Ramos (cell line): ENCODE results near the gene FAF1.
"Not testable (repeated sequence)": the region's sequence is repeated elsewhere in the genome, so short reads cannot be mapped to it uniquely, and the experiment has no call there.

Experiments used
- in situ Hi-C: fragments of 300-500 bp; cut with MboI; formaldehyde crosslinking; loops from one replicate; pipeline ENCODE4 v1.14.3; 2022; ENCODE audit warnings: low sequenced_read_pairs; ENCODE audit not compliant: unreplicated experiment

The FAF1 gene

DNA sequence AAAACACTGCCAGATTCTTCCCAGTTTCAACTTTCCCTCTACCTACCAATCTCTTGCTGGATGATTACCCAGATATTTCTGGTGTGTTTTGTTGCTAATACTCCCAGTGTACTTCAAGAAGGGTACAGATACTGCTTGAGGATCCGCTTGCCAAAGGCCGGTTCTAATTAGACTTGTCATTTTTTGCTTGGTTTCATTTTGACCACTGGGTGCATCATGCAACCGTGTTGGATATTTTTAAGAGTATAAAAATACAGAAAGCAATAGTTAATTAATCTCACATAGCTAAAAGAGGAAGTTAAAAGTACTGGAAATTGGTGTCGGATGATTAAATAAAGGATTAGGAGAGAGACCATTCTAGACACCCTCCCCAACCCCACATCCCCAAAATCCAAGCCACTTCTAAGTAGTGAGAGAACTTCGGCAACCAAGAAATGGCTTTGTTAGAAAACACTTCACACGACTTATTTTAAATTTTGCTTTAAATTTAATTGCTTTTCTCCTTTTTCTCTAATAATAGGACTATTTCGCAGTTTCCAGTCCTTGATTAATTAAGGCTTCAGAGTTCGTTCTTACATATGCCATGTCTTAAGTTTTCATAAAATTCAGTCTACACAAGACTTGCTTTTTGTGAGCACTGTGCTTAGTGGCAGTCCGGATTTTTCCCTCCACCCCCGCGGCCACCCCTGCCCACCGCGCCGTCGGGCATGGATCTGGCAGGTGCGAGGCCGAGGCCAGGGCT is 7.5 kb upstream of the FAF1 start:
- in situ Hi-C loops = no loop called here

DNA sequence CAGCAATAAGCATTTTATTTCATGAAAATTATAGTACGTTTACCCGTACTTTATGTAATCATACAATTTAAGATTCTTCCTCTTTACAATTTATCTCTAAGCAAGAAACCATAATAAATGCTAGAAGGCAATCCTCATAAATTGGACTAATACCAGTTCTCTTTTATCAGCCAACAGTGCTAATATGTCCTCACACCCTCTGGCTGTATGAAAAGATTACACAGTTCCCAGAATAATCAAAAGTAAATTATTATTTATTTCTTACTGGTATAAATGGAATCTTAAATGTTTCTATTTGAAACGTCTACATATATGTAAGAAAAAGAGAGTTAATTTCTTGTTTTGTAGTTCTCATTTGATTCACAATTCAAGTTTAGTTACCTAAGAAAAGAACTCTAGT is 6.9 kb upstream of the FAF1 start:
- in situ Hi-C loops = no loop called here

DNA sequence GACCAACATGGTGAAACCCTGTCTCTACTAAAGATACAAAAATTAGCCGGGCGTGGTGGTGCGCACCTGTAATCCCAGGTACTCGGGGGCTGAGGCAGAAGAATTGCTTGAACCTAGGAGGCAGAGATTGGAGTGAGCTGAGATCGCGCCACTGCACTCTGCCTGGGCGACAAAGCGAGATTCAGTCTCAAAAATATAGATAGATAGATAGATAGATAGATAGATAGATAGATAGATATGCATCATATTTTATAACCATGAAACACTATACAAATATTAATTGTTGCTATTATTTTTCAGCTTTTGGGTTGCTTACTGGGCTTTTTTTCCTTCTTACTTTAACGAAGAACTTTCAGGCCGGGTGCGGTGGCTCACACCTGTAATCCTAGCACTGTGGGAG is 4.8 kb upstream of the FAF1 start:
- in situ Hi-C loops = no loop called here

DNA sequence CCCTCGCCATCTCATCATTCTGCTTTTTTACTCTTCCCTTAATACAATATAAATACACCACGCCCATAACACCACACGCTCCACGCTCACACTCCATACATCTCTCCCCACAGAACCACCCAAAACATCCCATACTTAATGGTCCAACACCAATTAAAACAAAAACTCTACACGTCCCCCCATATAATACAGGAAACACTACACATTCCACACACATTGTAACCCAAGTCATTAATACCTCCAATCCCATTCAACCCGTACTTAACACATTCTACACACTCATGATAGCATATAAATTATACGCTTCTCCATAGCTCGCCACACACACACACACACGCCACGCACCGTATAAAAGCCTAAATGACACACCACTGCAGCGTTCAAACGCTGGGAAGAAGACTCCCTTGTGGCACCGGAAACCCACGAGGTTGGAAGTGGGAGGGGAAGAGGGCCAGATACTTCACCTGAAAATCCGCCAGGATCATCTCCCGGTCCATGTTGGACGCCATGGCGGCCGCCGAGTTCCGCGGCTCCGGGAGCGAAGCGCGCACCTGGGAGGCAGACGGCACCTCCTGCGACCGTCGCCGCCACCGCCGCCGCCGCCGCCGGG is 659 bp downstream of the FAF1 start:
- in situ Hi-C loops = no loop called here

DNA sequence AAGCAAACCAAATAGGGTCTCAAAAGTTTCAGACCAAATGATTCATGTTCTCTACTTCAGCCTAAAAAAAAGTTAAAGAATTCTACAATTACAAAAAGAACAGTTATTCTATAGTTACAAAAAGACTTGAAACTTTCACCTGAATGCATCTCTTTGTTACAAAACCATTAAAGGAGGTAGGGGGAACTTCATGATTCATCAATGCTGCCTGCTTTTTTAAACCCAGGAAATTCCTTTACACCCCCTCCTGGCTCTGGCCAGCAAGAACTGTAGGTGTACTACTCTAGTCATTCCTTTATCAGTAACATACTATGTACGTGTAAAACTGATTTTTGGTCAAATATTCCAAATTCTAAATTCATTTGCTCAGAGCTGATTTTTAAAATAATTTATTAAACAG is 5.0 kb downstream of the FAF1 start:
- in situ Hi-C loops = no loop called here

DNA sequence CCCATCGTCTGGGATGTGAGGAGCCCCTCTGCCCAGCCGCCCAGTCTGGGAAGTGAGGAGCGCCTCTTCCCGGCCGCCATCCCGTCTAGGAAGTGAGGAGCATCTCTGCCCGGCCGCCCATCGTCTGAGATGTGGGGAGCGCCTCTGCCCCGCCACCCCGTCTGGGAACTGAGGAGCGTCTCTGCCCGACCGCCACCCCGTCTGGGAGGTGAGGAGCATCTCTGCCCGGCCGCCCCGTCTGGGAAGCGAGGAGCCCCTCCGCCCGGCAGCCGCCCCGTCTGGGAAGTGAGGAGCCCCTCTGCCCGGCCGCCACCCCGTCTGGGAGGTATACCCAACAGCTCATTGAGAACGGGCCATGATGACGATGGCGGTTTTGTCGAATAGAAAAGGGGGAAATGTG is 7.5 kb downstream of the FAF1 start:
- in situ Hi-C loops = not testable (repeated sequence)

DNA sequence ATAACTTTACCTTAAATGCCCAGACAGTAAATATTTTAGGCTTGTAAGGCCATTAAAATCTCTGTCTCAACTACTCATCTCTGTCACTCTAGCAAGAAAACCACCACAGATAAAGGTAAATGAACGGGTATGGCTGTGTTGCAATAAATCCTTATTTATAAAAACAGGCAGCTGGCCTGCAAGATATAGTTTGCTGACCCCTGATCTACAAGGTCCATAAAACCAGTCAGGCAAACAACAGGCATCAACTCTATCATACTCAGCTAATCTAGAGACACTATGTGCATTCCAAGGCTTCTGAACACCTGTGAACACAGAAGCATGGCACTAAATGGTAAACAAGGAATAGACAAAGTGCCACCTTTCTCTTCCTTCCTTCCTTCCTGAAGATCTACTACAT is 9.7 kb downstream of the FAF1 start:
- in situ Hi-C loops = no loop called here

DNA sequence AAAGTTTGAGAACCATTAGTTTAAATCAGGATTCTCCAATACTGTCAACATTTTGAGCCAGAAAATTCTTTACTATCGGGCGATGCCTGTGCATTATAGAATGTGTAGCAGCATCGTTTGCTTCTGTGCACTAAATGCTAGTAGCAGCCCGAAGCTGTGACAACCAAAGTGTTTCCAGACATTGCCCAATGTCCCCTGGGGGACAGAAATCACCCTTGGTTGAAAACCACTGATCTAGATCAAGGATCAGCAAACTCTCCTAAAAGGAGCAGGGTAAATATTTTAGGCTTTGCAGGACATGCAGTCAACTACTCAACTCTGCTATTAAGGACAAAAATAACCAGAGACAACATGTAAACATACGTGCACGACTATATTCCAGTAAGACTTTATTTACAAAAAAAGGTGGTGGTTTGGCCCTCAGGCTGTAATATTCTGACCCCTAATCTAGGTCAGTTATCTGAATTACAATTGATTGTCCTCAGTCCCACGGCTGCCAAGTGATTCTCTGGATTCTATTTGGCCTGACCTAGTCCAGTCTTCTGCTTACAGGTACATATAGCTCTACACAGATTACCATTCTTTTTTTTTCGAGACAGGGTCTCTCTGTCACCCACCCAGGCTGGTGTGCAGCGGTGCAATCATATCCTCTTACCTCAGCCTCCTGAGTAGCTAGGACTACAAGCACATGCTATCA is 10.6 kb downstream of the FAF1 start:
- in situ Hi-C loops = no loop called here

DNA sequence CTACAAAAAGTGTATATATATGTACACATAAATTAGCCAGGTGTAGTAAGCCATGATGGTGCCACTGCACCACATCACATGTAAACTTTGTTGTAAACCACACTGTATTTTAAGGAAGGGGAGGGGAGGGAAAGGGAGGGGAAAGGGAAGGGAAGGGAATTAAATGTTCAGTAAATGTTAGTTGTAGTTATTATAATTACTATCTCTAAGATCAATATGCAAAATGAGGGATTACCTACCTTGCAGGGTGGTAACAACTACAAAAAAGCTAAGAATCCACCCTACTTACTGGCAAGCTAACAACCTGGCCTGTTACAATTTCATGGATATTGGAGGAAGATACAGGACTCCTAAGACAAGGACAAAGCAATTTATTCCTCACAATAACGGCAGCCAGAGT is 17.7 kb downstream of the FAF1 start:
- in situ Hi-C loops = no loop called here

DNA sequence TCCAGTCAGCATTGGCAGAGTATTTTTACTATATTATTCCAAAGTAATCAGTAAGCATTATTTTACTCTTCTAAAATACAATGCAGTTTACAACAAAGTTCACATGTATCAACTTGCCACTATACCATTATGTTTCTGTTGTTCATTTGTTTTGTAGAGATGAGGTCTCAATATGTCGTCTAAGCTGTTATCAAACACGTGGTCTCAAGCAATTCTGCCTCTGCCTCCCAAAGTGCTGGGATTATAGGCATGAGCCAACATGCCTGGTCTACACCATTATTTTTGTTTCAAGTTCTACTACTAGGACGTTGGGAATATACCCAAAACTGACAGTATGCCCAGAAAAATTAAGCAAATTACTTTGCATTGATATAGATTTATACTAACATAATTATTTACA is 19.8 kb downstream of the FAF1 start:
- in situ Hi-C loops = no loop called here

DNA sequence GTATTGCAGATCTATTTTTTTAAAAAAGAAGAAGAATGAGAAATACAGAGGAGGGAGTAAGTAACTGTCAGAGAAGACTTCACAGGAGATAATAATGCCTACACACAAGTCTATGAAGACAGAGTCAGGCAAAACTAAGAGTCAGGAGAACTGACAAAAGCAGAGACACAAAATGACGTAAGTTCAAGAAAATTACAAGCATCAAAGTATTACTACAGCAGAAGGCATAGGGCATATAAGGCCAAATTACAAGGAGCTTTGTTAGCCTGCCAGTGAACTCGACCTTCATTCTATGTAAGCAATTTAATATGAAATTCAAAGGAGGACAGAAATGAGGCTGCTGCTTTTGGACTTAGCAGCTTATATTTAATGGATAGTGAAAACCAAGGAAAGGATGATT is 23.7 kb downstream of the FAF1 start:
- in situ Hi-C loops = loop anchor here (10.0 kb wide), 1 partner anchor 118 kb away; no protein-coding TSS in a partner anchor

DNA sequence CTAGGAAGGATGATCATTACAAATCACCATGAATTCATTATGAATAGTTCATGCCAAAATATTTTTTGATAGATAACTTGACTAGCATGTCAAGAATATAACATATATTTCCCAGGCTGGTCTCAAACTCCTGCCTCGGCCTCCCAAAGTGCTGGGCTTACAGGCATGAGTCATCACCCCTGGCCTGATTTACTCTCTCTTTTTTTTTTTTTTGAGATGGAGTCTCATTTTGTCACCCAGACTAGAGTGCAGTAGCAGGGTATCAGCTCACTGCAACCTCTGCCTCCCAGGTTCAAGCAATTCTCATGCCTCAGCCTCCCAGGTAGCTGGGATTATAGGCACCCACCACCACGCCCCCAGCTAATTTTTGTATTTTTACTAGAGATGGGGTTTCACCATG is 24.8 kb downstream of the FAF1 start:
- in situ Hi-C loops = loop anchor here (10.0 kb wide), 1 partner anchor 120 kb away; no protein-coding TSS in a partner anchor

DNA sequence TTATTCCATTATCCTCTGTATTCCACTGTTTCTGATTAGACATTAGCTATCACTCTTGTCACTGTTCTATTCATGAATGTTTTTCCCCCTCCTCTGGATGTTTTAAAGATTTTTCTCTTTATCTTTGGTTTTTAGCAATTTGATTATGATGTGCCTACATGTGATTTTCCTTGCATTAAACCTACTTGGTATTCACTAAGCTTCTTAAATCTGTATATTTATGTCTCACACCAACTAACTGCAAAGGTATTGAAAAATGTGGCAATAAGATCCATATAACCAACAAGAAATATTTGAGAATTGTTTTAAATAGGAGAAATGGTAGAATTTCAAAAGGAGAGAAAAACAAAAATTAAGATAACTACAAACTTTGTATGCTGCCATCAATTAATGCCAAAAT is 25.2 kb downstream of the FAF1 start:
- in situ Hi-C loops = loop anchor here (10.0 kb wide), 1 partner anchor 120 kb away; no protein-coding TSS in a partner anchor

DNA sequence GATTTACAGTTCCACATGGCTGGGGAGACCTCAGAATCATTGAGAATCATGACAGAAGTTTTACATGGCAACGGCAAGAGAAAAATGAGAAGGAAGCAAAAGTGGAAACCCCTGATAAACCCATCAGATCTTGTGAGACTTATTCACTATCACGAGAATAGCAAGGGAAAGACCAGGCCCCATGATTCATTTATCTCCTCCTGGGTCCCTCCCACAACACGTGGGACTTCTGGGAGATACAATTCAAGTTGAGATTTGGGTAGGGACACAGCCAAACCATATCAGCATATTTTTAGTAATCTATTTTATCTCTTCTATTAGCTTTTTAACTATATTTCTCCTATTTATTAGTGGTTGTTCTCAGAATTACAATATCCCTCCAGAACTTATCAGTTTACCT is 26.3 kb downstream of the FAF1 start:
- in situ Hi-C loops = loop anchor here (10.0 kb wide), 1 partner anchor 121 kb away; no protein-coding TSS in a partner anchor

DNA sequence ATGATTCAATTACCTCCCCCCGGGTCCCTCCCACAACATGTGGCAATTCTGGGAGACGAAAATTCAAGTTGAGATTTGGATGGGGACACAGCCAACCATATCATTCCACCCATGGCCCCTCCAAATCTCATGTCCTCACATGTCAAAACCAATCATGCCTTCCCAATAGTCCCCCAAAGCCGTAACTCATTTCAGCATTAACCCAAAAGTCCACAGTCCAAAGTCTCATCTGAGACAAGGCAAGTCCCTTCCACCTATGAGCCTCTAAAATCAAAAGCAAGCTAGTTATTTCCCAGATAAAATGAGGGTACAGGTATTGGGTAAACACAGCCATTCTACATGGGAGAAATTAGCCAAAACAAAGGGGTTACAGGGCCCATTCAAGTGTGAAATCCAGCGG is 28.0 kb downstream of the FAF1 start:
- in situ Hi-C loops = loop anchor here (10.0 kb wide), 1 partner anchor 123 kb away; no protein-coding TSS in a partner anchor

DNA sequence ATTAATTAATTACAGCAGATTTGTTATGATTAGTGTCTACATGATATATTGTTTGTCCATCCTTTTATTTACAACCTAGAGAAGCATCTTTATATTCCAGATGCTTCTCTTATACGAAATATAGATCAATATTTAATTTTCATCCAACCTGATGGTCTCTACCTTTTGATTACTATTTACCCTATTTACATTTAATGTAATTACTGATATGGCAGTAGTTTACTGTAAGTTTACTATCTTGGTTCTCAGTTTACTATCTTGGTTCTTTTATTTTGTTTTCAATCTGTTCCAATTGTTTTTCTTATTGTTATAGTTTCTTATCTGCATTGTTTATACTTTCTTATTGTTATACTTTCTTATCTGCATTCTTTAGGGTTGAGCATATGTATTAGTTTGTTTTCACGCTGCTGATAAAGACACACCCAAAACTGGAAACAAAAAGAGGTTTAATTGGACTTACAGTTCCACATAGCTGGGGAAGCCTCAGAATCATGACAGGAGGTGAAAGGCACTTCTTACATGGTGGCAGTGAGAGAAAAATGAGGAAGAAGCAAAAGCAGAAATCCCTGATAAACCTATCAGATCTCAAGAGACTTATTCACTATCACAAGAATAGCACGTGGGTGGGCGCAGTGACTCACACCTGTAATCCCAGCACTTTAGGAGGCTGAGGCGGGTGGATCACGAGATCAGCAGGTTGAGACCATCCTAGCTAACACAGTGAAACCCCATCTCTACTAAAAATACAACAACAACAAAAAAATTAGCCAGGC is 28.9 kb downstream of the FAF1 start:
- in situ Hi-C loops = loop anchor here (10.0 kb wide), 1 partner anchor 124 kb away; no protein-coding TSS in a partner anchor

DNA sequence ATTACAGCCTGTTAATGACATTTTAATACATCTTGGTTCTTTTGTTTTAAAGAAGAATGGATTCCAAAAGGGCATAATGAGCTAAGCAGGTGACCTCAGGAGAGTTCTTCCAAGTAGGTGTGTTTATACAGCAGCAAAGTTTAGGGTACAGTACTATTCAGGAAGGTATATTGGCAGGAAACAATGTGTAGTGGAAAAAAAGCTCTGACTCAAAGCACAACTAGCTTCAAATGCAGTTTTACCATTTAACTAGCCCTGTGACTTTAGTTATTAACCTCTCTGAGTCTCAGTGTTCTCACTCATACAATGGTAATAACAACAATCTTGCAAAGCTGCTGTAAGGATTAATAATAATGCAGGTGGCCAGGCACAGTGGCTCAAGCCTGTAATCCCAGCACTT is 29.9 kb downstream of the FAF1 start:
- in situ Hi-C loops = loop anchor here (10.0 kb wide), 1 partner anchor 125 kb away; no protein-coding TSS in a partner anchor

DNA sequence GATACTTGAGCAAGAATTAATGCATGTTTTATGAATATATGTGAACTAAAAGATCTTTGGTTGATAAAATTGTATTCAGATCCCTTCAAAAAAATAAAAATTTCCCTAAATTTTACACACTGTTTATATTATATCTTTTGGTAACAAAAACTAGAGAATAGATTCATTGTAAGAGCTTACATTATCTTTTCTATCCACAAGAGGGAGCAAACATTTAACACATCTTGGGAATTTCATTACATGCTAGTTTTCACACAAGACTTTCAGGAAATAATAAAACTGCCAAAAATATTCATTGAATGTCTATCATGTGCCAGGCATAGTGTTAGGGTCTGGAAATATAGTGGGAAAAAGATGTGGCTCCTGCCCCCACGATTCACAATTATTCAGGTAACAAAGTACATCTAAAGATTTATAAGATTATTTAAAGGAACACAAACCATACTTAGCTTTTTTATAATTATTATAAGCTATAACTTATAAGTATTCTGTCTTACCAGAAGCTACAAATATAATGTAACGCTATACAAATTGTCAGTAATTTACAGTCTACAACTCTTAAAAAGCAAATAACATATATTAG is 30.6 kb downstream of the FAF1 start:
- in situ Hi-C loops = no loop called here

DNA sequence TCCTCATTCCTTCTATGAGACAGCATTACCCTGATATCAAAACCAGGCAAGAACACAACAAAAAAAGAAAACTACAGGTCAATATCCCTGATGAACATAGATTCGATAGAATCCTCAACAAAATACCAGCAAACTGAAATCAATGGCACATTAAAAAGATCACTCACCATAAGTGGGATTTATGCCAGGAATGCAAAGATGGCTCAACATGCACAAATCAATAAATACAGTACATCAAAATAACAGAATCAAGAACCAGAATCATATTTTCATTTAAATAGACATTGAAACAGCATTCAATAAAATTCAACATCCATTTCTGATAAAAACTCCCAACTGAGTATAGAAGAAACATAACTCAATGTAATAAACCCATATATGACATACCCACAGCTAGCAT is 36.5 kb downstream of the FAF1 start:
- in situ Hi-C loops = no loop called here

DNA sequence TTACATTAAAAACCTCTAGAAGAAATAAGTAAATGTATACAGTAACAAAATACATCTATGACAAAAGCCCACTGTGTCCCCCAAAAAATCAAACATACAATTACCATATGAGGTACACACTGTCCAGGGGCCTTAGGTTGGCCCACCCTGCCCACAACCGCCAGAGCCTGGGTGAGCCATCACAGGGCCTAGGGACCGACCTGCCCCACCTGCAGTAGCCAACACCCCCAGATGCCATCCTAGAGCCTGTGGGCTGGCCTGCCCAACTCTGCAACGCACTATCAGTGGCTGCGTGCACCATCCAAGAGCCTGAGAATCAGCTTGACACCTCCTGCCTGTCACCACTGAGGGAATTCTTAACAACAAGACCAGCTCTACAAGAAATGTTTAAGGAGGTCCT is 39.0 kb downstream of the FAF1 start:
- in situ Hi-C loops = no loop called here
